Measurements from ENCODE around the gene PLEKHH1. TPM values are rescaled to one million over a fixed set of nuclear protein-coding genes. Genes with fewer than 3 reads are reported as not detected.

The PLEKHH1 gene
- total RNA-seq, 1 experiment from 2014 or later, result 35.3 TPM

DNA sequence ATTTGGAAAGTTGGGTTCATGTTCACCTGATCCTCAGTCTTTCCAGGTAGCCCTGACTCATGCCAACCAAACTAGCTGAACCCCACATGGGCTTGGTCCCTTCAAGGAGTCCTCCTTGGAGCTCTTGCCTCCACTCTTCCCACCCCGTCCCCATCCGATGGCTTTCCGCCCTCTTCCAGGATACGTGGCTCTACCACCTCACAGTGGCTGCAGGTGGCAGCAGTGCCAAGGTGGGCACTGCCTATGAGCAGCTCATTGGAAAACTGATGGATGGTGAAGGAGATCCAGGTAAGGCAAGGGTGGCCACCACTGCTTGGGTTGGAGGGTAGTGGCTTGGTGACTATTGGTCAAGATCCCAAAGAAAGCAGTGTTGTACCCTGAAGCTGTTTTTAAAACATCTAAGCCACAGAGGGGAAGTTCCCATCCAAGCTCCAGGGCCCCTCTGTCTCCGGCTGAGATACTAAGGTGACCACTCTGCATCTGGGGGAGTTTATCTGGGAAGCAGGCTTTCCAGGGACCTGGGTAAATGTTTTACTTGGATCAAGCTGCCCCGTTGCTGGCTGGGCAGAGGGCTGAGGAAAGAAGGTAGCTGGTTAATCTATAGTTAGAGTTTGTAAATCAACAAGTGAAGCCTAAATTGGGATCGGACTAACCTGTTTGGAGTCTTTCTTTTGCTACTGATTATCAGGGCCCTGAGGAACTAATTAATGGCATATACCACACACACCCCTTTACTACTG, 43.3 kb downstream of the PLEKHH1 start:
- Histone ChIP-seq H2BK5ac (ENCODE audit: insufficient read length, low read length) (no peak overlapping the region), H2BK12ac (ENCODE audit: insufficient read length, low read depth, low read length) (no peak overlapping the region), H3K27ac (ENCODE audit: insufficient read length, low read depth, low read length) (no peak overlapping the region), H3K9me3 (ENCODE audit: control insufficient read depth, low read depth, low read length) (no peaks in the 10 kb centered on the region), H3K4me2 (ENCODE audit: insufficient read depth, insufficient read length, low read length) (no peak overlapping the region), H3K27me3 (ENCODE audit: insufficient read depth, low read length) (no peaks in the 10 kb centered on the region), H2AFZ (ENCODE audit: low read length) (no peak overlapping the region), H3K4me1 (ENCODE audit: insufficient read depth, low read length) (no peaks in the 10 kb centered on the region), H3K56ac (ENCODE audit: insufficient read length, low read depth, low read length) (no peak overlapping the region), H4K5ac (ENCODE audit: insufficient read length, low read depth, low read length) (no peak overlapping the region), H4K91ac (ENCODE audit: insufficient read length, low read depth, low read length) (no peak overlapping the region), H2BK120ac (ENCODE audit: low read depth, low read length, poor library complexity, severe bottlenecking) (no peak overlapping the region), H3K4ac (ENCODE audit: low read depth, low read length) (no peak overlapping the region), H3T11ph (ENCODE audit: low read length) (no peak overlapping the region), H3K23me2 (ENCODE audit: insufficient read length, low read depth, low read length, poor library complexity, severe bottlenecking) (no peaks in the 10 kb centered on the region), H2BK20ac (ENCODE audit: low read depth, low read length, poor library complexity, severe bottlenecking) (no peak overlapping the region), H3K79me1 (ENCODE audit: insufficient read depth, low read depth, low read length, poor library complexity, severe bottlenecking) (no peaks in the 10 kb centered on the region), H2BK15ac (ENCODE audit: low read depth, low read length) (no peak overlapping the region), H2AK5ac (ENCODE audit: insufficient read length, low read length) (no peak overlapping the region), H3K23ac (ENCODE audit: insufficient read length, low read depth, low read length) (no peak overlapping the region), H4K8ac (replicated peaks; ENCODE audit: insufficient read length, low read depth, low read length) (no peak overlapping the region), H3K18ac (ENCODE audit: insufficient read length, low read depth, low read length) (no peak overlapping the region), H4K20me1 (ENCODE audit: control insufficient read depth, insufficient read depth, insufficient read length) (no peaks in the 10 kb centered on the region), H3K9ac (ENCODE audit: extremely low read depth, insufficient read length, low read length) (no peak overlapping the region), H3K79me2 (ENCODE audit: insufficient read depth, low read length) (no peaks in the 10 kb centered on the region), H3K14ac (ENCODE audit: insufficient read depth, low read length) (no peak overlapping the region)
- H3K36me3 Mint-ChIP-seq (ENCODE audit: insufficient read depth in 1 of 3, low read depth in 3 of 3), result peaks cover 7 to 57% (median 37%) of the 10 kb centered on the region in 3 experiments; a peak in 6 of 7 replicates
- no peaks in the 10 kb centered on the region for H3K9me3 Mint-ChIP-seq
- TF ChIP-seq CTCF (conservative IDR thresholded peaks at IDR 0.05), result no peak
- no peaks in the 10 kb centered on the region for H3K27me3 Mint-ChIP-seq (ENCODE audit: low read depth)
- H3K27ac Mint-ChIP-seq, result no peak overlapping the region
- no CpG with 5 or more reads among the region's 7 CpGs for WGBS (ENCODE audit: extremely low coverage, insufficient read length, low lambda C conversion rate)
- H3K4me3 Mint-ChIP-seq, result no peak overlapping the region
- H3K4me1 Mint-ChIP-seq, result peaks cover 1% of the 10 kb centered on the region in 2 experiments; a peak in 3 of 4 replicates
- DNase-seq, result no peak

All from H9 (cell line).